WTC11 (cell line): ENCODE measurements around the gene KLK1.

ENCODE experiments used
- CBFB ChIP-seq: sonication (generic); formaldehyde crosslinking; IDR thresholded peaks from 2 replicates; pipeline ENCODE4 v1.8.1; 2022; ENCODE audit warnings: mild to moderate bottlenecking, low read depth, missing genetic modification reagents
- CTCF ChIP-seq: fragments of 200-600 bp; IDR thresholded peaks from 2 replicates; pipeline ENCODE4 v1.8.0; 2022; ENCODE audit warnings: antibody characterized with exemption
- FOXJ3 ChIP-seq: sonication (generic); formaldehyde crosslinking; IDR thresholded peaks from 2 replicates; pipeline ENCODE4 v1.9.0; 2021; ENCODE audit warnings: missing genetic modification reagents, mild to moderate bottlenecking, borderline replicate concordance
- FOXP4 ChIP-seq: sonication (generic); formaldehyde crosslinking; IDR thresholded peaks from 2 replicates; pipeline ENCODE4 v1.8.0; 2022; ENCODE audit warnings: mild to moderate bottlenecking, missing genetic modification reagents
- PREB ChIP-seq: sonication (generic); formaldehyde crosslinking; IDR thresholded peaks from 2 replicates; pipeline ENCODE4 v1.8.1; 2022; ENCODE audit warnings: mild to moderate bottlenecking, missing genetic modification reagents, moderate library complexity, borderline replicate concordance

GRCh38 chr19:50873056-50873455 is 49.5 kb upstream of the KLK1 start, which contains the start of gene KLK2:
- TF ChIP-seq PREB (CRISPR knock-in tag) = no peak
- TF ChIP-seq CTCF = no peak
- no peak for TF ChIP-seq CBFB
- no peak for TF ChIP-seq FOXJ3
- no peak for TF ChIP-seq FOXP4 (CRISPR knock-in tag)
